Measurements from ENCODE around the gene RPH3AL. TPM values are rescaled to one million over a fixed set of nuclear protein-coding genes. Genes with fewer than 3 reads are reported as not detected.

Gene RPH3AL, protein sequence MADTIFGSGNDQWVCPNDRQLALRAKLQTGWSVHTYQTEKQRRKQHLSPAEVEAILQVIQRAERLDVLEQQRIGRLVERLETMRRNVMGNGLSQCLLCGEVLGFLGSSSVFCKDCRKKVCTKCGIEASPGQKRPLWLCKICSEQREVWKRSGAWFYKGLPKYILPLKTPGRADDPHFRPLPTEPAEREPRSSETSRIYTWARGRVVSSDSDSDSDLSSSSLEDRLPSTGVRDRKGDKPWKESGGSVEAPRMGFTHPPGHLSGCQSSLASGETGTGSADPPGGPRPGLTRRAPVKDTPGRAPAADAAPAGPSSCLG
- total RNA-seq = 5.3 and 6.9 TPM in 2 replicates

DNA sequence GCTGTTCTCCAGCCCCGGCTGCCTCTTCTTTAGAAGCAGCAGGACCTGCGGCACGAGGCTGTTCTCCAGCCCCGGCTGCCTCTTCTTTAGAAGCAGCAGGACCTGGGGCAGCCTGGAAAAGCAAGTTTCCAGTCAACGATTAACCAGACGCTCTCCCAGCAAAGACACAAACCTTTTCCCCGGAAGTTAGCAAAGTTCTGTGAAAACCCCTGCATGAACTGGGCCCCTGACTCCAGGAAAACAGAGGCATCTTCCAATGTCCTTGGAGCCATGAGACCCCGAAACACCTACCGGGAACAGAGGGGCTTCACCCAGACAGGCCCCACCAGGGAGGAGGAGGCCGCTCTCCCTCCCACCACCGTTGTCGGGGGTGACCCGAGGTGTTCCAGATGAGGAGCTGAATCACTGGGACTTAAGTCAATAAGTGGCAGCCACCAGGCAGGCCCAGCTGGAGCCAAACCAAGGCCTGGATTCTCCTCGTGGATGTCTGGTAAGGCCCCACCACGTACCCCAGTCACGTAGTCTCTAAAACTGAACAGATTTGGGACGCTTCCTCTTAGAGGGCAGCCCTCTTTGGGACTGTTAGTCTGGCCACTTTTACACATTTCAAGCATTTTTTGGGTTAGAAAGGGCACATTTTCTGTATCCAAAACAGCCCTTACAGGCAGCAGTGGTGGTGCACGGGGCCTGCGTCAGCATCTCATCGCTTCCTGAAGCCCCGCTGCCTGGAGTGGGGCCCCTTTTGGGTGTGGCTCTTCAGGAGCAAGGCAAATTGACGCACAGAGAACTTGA, at the start of gene RPH3AL:
Gene RPH3AL, minus strand, starts transcription at position 387 of the 792 bp plus-strand sequence. CDS start 25,264 bp downstream, outside the sequence.

DNA sequence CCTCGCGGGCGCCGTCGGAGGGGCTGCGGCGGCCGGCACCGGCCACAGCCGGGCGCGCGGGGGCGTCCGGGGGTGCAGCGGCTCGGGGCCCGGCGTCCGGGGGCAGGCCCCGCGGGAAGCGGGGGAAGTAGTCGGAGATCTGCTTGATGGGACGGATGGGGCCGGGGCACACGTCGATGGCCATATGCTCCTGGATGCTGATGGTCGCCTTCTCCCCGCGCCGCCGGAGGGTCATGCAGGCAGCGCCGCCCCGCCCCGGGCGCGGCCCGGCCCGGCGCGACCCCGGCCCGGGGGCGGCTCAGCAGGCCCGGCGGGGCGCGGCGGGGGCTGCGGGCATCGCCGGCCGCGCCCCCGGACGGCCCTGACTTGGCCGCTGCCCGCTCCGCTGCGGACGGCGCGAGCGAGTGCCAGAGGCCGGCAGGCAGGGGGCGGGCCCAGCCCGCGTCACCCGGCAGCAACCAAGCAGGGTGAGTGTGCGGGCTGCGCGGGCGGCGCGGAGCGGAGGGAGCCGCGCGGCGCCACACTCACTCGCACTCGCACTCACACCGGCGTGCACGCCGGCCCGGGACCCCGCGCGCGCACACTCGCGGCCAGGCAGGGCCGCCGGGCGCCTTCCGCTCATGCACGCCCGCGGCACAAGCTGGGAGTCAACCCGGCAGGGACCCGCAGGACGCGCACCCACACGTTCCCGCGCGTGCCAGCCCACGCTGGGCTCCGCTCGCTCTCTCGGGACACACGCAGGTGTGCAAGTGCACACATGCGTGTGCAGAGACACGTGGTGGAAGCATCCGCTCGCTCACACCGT, 171.2 kb downstream of the RPH3AL start, which contains the start of gene DOC2B:
Gene DOC2B, minus strand, starts transcription at position 406 of the 805 bp plus-strand sequence. Its CDS starts 171 bp downstream, at position 235.

Other genes with a start within 250 kb of the RPH3AL start
- gene SCGB1C2, start 215.2 kb downstream of the RPH3AL start, total RNA-seq = not detected in 2 replicates
- not detected in 2 replicates for gene DOC2B, start 171.2 kb downstream of the RPH3AL start, total RNA-seq
- 38.8 and 45.6 TPM in 2 replicates for gene RFLNB, start 93.1 kb upstream of the RPH3AL start, total RNA-seq